NCI-H1105 treated with DMSO at 0.1 percent for 48 hours (cell line): Measurements from ENCODE around the gene CDY2B.
"Not testable (repeated sequence)": the region's sequence is repeated elsewhere in the genome, so short reads cannot be mapped to it uniquely, and the experiment has no call there.

ENCODE experiments used
- DNase-seq: peaks from one replicate; lab custom pipeline; 2025; lab: John Stamatoyannopoulos, UW

CDY2B gene

GRCh38 chrY:17880120-17880519 is at the start of gene CDY2B:
Gene CDY2B (minus strand): TSS chrY:17880220. CDS start chrY:17879892, 328 bp downstream.
- not testable (repeated sequence) for DNase-seq

- DNase-seq = not testable (repeated sequence)
These were observed 28.0 kb upstream of the CDY2B start for GRCh38 chrY:17908009-17908408.

- not testable (repeated sequence) for DNase-seq
These were observed 27.3 kb upstream of the CDY2B start for GRCh38 chrY:17907351-17907750.

GRCh38 chrY:17881697-17882096 is 1.7 kb upstream of the CDY2B start:
- not testable (repeated sequence) for DNase-seq

- not testable (repeated sequence) for DNase-seq
These were observed 3.3 kb downstream of the CDY2B start for GRCh38 chrY:17876767-17877166.

- DNase-seq = not testable (repeated sequence)
These were observed 4.6 kb downstream of the CDY2B start for GRCh38 chrY:17875401-17875800.

GRCh38 chrY:17871194-17871903 is 8.7 kb downstream of the CDY2B start:
- not testable (repeated sequence) for DNase-seq

- DNase-seq = not testable (repeated sequence)
These were observed 9.3 kb downstream of the CDY2B start for GRCh38 chrY:17870737-17871136.

GRCh38 chrY:17867850-17868249 is 12.2 kb downstream of the CDY2B start:
- DNase-seq = not testable (repeated sequence)

- not testable (repeated sequence) for DNase-seq
These were observed 19.4 kb downstream of the CDY2B start for GRCh38 chrY:17860634-17861033.

GRCh38 chrY:17856963-17857848 is 22.8 kb downstream of the CDY2B start:
- DNase-seq = not testable (repeated sequence)

GRCh38 chrY:17856508-17856907 is 23.5 kb downstream of the CDY2B start:
- not testable (repeated sequence) for DNase-seq

GRCh38 chrY:17849131-17849530 is 30.9 kb downstream of the CDY2B start:
- not testable (repeated sequence) for DNase-seq

GRCh38 chrY:17832149-17832548 is 47.9 kb downstream of the CDY2B start:
- DNase-seq = not testable (repeated sequence)
